HG03196 (cell line): ENCODE measurements around the gene FCN1.

ENCODE experiments used
- ATAC-seq: cut with Tn5 transposase; IDR thresholded peaks from one replicate; pipeline ENCODE4 v1.9.1; 2021; ENCODE audit not compliant: unreplicated experiment

The FCN1 gene

DNA sequence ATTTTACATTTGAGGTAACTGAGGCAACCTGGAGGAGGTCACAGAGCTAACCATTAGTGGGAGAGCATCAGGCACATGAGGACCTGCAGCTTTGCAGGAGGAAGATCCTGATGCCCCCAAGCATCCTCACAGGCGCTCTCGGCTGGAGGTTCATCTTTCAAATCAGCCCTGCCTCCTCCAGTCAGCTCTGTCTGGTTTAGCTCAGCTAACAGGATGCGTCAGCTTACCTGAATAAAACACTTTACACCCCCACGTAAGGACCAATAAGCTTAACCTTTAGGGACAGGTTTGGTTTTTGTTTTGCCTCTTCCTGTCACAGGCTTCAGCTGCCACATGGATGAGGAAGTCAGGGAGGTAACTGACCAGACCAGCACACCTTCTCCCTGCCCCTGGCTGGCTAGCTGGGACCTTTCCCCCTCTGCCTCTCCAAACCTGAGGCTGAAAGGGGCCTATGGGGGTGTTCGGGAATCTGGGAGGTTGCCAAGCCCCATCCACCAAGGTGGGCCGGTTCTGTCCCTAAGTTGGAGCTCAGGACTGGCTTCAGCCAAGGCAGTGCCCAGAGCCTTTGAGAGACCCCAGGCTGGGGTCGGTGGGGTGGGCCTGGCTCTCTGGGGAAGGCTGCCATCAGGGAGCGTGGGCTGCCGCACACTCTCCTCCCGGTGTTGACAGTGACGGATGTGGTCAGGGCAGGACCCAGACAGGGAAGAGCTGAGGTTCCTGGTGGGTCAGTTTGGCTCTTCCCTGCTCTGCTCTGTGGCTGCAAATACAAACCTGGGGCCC is 20.0 kb upstream of the FCN1 start:
- no peak for ATAC-seq

DNA sequence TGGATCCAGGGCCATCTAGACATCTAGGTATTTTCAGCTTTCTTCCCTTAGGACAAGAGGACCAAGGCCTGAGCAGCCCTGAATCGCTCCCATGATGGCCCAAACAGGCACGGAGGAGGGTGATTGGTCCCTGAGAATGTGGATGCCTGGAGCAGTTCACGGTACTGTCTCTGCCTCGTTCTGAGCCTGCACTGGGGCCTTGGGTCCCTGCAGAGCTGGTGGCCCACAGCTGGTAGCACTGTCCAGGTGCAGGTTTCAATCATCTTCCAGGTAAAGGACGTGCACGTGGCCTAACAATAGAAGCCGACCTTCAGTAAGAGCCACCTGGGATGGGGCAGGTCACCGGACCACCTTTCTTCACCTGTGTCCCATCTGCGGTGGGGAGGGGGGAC is 19.4 kb upstream of the FCN1 start:
- no peak for ATAC-seq

DNA sequence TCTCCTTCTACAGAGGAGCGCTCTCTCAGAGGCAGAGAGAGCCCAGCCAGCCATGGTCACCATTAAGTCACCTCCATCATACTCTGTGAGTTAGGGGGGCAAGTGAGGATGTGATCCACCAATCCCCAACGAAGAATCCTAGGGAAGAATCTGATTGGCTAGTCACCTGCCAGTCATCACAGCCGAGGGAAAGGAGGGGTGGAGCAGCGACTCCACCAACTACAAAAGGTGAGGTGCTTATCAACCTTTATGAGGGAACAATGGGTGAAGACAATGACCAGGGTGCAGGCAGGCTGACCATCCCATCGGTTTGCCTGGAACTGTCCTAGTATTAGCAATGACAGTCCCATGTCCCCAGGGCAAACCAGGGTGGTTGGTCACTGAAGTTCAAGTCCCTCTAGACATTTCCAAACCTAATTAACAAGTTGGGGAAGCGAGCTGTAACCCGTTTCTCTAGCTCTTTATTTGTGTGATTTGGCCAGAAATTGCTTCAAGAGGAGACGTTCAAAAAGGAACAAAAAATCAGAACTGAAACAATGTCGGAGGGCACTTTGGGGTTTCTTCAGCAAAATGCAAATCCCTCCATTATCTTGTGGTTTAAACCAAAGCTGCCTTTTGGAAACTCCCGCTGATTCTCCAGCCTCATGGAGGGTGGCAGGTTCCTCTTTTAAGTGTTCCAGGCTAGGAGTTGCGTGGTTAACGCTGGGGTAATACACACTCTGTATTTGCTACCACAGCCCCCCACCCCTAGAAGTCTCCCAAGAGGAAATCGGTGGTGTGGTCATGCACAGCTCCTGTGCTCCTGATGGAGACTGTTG is 18.8 kb upstream of the FCN1 start:
- ATAC-seq = no peak

DNA sequence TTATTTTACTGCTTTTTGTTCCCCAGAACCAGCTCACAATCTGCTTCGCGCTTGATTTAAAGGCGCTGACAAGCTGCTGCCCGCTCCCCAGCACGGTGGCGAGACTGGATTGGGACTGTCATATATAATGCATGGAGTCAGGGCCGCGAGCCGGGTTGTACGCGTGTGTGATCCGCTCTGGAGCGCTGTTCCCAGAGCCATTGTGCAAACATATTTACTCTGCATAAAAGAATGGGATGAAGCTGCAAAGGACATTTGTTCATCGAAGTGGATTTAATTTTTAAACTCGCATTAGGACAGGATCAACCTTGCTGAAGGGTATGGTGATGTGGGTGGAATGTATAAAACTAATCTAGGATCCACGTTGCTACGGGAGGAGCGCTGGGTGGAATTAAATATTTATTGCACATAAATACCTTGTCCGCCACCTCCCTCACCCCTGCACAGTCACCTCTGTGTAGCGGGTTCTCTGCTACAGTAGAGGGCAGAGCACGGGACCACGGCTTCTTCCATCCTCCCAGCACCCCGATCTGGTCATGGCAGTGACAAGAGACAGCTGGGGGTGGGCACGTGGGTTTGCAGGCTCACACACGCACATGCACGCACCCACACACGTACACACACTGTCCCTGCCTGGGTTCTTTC is 18.1 kb upstream of the FCN1 start:
- ATAC-seq = no peak

DNA sequence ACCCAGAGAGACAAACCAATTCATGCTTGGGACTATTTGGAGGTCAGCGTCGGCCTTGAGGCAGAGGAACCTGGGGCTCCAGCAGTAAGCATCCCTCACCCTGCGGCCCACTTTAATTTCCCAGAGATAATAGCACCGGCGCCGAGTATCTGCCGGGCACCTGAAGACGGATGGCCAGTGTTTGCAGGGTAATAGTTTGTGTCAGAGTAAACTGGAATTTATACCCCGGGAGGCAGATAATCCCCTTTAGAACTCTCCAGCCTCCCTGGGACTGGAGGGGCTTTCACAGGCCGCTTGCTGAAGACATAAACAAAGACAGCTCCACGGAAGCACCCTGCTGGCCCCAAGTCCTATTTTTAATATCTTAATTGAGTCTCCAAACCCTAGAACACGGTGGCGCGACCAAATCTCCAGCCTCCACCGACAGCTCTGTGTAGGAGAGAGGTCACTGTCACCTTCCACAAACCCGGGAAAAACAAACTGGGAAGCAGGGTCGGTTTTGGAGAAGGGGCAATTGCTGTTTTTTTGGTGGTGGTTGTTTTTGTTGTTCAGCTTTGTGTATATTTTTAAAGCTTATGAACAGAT is 17.4 kb upstream of the FCN1 start:
- ATAC-seq = no peak

DNA sequence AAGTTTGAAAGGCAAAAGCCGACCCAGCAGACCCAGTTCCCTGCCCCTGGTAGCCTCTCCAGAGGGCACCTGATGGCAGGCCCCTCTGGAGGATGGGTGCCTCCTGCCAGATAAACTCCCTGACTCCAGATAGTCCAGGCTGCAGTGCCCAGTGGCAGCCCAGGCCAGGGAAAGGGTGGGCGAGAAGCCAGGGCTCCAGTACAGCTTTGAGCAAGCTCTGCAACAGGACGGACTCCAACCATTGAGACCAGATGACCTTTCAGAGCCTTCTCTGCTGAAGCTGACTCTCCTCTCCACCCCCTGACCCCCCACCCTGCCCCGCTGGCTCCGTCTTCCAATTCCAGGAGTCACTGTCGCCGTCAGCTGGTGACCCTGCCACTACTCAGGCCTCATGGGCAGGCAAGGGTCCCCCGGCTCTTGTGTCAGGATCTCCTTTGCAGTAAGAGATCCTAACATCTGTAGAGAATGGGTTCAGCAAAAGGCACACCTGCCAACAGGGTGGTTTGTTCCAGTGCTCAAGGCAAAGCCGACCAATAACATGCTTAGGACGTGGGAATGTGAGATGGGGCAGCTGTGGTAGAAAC is 15.5 kb upstream of the FCN1 start:
- no peak for ATAC-seq

DNA sequence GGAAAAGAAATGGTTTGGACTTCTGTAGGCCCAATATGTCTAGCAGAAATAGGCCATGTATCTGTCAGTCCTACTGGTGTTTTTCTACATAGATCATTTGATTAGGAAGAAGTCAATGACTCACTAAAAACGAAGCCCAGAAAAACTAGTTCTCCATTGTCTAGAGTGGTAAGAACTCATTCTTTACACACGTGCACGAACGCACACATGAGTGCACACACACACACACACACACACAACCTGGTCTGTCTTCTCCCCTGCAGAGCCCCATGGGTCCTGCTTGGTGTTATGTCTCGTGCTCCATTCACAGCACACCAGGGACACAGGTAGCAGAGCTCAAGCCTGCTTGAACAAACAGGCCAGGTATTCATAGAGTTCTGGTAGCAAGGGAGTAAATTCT is 14.9 kb upstream of the FCN1 start:
- ATAC-seq = no peak

DNA sequence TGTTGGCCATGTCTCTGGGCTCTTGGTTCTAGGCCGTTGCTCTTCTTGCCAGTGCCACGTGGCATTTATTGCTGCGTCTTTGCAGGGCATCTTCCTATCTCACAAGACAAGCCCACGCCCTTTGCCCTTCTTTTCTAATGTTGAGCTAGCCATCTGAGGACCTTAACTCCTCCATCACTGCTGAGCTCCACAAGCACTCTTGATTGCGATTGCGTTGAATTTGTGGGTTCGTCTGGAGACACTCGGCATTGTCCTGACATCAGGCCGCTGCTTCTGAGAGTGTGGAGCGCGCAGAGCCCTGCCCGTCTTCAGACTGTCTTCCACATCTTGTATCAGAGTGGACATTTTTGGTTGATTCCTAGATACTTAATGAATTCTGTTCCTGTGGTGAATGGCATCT is 14.5 kb upstream of the FCN1 start:
- ATAC-seq = no peak

DNA sequence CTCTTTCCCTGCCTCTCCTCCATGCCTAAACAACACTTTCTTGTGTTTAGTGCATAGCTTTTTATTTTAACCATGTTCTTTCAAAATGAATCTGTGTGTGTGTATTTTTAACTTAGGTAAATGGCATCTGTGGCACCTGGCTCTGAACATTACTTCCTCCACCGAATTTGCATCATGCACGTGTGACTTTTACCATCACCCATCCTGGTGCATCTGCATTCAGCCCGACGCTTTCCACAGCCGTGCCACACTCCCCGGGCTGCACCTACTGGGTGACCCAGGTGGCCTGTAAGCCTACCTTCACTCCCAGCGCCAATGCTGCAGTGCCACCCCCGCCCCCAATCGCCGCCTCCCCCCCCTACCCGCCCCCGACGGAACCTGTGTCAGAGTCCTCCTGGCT is 12.7 kb upstream of the FCN1 start:
- no peak for ATAC-seq

DNA sequence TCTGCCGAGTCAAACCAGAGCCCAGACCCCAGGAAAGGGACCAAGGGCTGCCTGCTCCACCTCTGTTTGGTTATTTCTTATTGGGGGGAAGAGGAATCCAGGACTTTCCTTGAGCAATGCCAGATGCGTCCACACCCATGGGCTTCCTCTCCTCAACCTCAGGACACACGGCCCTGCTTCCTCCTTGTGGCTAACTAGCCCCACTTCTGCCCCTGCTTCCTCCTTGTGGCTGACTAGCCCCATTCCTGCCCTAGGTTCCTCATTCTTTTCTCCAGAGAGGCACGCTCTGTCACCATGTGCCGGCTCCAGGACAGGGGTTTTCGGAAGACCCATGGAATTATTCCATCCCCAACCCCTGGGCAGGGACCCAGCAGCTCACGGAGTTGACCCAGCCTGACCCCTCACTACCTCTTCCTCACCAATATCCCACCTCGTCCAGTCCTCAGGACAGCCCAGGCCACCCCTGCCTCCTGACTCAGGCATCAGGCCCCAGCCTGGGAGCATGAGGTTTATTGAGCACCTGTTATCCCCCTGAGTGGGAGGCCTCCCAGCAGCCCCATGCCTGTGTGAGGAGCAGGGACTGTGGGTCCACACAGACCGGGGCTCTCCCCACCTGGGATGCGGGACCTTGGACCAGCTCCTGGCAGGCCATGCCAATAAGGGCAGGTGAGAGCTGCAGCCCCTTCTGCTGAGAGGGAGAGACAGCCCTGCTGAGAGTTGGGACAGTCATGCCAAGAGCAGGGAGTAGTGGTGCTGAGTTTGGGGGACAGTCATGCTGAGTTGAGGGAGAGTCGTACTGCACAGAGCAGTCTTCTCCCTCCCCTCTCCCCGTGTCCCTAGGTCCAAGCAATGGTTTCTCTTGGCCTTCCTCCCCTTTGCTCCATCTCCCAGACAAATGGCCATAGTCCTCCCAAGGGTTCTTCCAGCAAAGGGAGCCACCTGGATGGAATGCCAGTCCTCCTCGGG is 11.8 kb upstream of the FCN1 start:
- ATAC-seq = no peak

DNA sequence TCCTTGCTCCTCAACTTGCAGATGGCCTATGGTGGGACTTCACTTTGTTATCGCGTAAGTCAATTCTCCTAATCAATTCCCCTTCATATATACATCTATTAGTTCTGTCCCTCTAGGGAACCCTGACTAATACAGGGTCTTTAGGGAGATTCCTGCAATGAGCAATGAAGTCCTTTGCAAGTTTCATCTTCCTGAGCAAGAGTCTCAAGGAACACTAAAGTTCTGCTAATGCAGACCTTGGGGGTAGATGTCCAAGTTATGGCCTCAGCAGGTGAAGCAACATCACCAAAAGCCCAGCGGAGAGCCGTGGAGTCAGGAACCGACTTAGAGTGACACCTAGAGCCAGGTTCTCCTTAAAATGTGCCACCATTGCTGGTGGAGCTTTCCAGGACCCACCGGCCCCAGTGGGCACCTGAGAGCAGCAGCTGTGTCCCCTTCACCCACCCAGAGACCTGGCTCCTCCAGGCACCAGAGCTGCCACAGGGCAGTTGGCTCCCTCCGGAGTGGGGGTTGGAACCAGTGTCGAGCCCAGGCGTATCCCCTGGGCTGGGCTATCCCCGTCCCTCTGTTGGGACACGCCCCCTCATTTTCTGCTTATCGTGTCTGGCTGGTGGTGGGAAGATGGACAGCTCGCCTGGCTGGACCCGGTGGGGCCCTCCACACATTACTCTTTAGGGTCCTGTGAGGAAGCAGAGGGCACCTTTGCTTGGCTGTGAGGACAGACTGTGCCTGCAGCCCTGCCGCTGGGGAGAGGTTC is 10.9 kb upstream of the FCN1 start:
- ATAC-seq = no peak

DNA sequence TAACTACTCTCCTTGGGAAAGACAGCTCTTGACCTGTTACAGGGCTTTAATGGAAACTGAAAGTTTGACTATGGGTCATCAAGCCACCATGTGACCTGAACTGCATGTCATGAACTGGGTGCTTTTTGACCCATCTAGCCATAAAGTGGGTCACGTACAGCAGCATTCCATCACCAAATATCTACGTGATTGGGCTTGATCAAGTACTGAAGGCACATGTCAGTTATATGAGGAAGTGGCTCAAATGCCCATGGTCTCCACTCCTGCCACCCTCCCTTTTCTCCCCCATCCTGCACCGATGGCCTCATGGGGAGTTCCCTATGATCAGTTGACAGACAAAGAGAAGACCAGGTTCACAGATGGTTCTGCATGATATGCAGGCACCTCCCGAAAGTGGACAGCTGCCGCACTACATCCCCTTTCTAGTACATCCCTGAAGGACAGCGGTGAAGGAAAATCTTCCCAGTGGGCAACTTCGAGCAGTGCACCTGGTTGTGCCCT is 7.3 kb upstream of the FCN1 start:
- ATAC-seq = no peak

DNA sequence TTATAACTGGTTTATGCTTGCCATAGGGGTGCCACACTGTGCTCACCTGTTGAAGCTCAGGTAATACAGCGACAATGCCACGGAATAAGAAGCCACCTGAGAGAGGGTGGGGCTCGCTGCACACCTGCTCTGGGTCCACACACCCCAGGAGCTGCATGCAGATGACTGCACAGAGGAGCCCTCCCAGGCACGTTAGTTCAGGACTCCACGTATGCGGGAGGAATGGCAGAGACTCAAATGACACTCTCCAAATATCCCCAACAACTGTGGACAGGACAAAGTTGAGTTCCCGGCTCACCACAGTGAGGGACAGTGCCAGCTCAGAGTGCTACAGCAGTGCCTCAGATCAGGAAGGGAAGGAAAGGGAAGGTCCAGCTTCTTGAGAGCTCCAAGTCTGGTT is 5.8 kb upstream of the FCN1 start:
- no peak for ATAC-seq

DNA sequence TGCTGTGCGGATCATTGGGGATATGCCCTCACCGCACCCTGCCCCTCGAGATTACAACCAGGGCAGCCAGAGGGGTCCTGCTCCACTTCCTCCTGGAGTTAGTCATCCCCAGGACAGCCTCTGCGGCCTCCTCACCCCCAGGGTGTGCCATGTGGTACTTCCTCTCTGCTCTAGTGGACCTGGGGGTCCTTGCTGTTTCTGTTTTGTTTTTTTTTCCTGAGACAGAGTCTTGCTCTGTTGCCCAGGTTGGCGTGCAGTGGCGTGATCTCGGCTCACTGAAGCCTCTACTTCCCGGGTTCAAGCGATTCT is 5.2 kb upstream of the FCN1 start:
- no peak for ATAC-seq

DNA sequence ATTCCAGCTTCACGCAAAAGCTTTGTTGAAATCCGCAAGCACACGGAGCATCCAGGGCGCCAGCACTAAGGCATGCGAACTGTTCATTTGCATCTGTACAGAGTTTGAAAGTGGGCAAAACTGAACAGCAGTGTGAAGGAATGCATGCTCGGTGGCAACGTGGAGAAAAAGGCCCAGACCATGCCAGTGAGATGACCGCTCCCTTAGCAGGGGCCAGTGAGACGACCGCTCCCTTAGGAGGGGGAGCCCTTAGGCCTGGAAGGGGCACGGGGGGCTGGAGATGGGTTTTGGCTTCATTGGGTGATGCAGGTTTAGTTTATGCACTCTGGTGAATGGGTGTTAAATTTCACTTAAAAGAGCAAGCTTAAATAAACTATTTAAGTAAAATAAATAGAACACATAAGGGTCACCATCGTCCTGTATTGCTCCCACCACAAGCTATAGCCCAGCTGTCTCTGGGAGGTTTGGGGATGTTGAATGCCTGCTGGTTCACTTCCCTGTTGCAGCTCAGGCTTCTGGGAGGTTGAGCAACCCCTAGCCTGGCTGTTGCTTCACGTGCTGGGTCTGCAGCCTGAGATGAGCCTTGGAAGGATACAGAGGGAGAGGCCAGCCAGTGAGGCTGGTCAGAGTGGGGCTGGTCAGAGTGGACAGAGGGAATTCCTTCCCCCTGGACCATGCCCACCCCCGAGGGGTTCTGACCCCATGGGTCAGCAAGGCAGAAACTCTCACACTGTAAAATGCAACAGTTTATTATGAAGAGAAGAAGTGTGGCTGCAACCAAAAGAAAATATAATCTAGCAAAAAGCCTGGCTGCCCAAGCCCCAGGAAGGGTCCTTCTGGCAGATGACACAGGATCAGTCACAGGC is 4.6 kb upstream of the FCN1 start:
- ATAC-seq = no peak

DNA sequence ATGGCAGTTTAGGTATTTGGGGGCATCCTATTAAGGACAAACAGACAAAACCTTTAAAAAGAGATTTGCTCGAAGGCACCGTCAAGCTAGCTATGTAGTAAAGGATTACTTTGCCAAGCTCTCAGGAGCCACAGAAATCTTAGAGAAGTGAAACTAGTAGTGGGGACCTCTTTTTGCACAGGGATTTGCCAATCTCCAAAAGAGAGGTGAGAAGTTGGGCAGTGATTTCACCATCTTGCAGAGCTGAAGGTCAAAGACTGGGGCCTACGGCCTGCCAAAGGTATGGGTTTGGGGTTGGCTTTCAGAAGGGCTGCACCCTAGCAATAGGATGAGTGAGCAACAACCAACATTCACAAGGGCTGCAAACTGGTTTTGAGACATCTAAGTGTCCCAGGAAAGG is 1.6 kb upstream of the FCN1 start:
- no peak for ATAC-seq

DNA sequence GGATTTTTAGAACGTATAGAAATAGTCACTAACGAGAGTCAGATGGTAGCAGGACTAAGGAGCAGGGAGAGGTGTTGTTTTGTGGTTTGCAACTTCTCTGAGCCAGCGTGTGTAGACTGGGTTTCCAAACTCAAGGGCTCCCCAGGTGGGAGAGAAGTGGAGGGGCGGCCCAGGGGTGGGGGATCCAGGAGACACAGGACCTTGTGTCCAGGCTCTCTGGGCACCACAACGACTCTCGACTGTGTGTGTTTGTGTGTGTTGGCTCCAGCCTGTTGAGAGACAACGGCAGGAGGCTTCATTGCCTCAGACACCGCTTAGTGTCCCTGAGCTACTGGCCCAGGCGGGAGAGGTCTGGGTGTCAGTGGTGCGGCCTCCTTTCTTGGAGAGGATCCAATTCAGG is 934 bp upstream of the FCN1 start:
- no peak for ATAC-seq

DNA sequence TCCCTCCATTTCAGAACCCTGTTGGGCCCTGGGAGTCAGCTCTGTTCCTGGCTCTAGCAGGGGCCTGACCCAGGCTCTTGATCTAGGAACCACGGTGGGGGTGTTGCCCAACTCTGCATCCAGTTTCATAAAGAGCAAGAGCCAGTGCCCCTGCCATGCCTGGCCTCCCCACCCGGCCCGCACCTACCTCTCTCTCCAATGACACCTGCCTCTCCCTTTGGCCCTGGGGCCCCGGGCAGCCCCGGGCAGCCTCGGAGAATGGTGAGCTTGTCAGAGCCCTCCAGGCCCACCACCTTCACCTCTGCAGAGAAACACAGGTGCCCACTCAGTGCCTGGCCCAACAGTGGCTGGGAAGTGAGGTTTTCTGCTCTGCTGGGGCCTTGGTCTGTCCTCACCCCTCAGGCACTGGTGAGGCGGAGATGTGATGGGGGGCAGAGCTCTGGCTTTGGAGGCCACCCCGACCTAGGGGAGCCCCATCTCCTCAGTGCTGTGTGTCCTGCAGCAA is 1.5 kb downstream of the FCN1 start:
- ATAC-seq = no peak
